Esophagus squamous epithelium (tissue), 4 donors: Measurements from ENCODE around the gene KDM3B.

Experiments
- POLR2A ChIP-seq, 4 donors: fragments of 450-650 bp; IDR thresholded peaks; one replicate each; pipeline ENCODE4 v1.6.1; 2017; ENCODE audit warnings: antibody characterized with exemption in 4 of 4, mild to moderate bottlenecking in 4 of 4, moderate library complexity in 3 of 4
- TF ChIP-seq, protein P1 (sequence below), 6 experiments: fragments of 450-650 bp in 4 of 6; fragments of 200-600 bp in 2 of 6; sonication (generic) in 2 of 6; IDR thresholded peaks; one replicate each; pipeline ENCODE4 v1.5.1; 2016 to 2019; ENCODE audit warnings: antibody characterized with exemption in 6 of 6, mild to moderate bottlenecking in 4 of 6, moderate library complexity in 4 of 6

DNA sequence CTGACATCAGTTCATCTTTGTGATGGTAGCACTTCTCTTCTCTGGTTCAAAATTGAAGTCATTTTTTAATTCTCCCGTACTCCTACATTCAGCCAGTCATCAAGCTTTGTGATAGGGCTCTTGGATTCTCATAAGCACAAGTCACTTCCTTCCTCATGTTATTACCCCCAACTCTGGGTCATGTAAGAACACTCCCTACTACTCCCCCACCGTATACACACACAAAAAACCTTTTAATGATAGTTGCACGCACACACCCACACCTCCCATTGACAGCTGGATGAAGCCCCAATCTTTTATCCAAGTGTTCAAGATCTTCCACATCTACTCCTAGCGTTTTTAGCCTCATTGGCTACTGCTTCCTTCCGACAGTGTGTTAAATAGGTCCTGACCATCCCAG lies 16.8 kb downstream of the KDM3B start:
- TF ChIP-seq POLR2A (IDR thresholded peaks at IDR 0.05): no peak
- TF ChIP-seq, protein P1, sequence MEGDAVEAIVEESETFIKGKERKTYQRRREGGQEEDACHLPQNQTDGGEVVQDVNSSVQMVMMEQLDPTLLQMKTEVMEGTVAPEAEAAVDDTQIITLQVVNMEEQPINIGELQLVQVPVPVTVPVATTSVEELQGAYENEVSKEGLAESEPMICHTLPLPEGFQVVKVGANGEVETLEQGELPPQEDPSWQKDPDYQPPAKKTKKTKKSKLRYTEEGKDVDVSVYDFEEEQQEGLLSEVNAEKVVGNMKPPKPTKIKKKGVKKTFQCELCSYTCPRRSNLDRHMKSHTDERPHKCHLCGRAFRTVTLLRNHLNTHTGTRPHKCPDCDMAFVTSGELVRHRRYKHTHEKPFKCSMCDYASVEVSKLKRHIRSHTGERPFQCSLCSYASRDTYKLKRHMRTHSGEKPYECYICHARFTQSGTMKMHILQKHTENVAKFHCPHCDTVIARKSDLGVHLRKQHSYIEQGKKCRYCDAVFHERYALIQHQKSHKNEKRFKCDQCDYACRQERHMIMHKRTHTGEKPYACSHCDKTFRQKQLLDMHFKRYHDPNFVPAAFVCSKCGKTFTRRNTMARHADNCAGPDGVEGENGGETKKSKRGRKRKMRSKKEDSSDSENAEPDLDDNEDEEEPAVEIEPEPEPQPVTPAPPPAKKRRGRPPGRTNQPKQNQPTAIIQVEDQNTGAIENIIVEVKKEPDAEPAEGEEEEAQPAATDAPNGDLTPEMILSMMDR (IDR thresholded peaks at IDR 0.05): no peak
